GM21515 (cell line): ENCODE measurements around the gene B3GNT9.

Experiments used
- ATAC-seq: cut with Tn5 transposase; IDR thresholded peaks from one replicate; pipeline ENCODE4 v1.9.1; 2021; ENCODE audit not compliant: unreplicated experiment

The B3GNT9 gene, protein sequence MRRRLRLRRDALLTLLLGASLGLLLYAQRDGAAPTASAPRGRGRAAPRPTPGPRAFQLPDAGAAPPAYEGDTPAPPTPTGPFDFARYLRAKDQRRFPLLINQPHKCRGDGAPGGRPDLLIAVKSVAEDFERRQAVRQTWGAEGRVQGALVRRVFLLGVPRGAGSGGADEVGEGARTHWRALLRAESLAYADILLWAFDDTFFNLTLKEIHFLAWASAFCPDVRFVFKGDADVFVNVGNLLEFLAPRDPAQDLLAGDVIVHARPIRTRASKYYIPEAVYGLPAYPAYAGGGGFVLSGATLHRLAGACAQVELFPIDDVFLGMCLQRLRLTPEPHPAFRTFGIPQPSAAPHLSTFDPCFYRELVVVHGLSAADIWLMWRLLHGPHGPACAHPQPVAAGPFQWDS

DNA sequence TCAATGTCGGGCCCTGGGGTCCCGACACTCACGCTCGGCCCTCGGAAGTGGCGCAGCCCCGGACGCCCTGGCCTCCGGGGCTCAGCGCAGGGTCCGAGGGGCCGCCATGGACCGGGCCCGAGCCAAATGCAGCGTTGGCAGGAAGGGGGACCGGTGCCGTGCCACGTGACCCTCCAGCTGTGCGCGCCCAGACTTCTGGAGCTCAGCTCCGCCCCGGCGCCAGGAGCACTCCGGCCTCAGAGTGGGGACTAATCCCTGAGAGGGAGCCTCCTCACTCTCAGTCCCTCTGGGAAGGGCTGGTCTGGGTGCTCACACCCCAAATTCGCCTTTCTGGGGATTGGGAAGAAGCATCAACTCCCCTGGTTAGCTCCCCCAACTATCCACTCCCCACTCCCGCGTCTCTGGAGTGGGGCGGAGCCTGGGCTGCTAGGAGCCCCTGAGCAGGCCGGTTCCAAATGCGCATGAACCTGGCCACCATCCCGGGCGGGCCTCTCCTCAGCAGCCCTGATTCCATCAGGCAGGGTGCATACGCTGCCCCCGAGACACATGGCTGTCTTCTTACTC, at the start of gene B3GNT9:
B3GNT9 (minus strand) TSS at position 166 of the 564 bp plus-strand sequence. CDS start 513 bp downstream, outside the sequence.
- ATAC-seq: no peak

DNA sequence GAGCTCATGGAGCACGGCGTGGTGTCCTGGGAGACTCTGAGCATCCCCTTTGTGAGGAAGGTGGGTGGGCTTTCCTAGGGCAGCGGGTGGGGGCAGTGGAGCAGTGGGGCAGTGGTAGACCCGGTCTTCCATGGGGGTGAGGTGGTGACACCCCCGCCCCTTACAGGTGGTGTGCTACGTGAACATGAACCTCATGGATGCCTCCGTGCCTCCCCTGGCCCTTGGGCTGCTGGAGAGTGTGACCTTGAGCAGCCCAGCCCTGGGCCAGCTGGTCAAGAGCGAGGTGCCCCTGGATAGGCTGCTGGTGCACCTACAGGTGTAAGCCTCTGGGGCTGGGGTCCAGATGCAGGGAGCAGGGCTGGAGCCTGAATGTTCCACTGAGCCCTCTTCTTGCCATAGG, 49.7 kb upstream of the B3GNT9 start:
- no peak for ATAC-seq

DNA sequence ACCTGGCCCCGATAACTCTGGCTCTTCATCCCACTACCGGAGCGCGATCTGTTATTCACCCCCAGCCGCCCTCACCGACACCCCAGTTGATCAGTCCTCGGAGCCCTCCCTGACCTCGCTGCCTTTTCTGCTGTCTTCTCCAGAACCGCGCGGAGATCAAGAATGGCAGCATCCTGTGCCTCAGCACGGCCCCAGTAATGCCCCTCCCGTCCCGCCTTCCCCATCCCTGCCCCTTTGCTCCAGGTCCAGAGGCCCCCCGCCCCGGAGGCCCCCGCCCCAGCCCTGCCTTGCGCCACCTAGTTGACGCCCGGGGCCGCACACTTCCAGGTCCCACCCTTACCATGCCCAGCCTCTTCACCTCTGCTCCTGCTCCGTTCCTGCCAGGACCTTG, 49.0 kb upstream of the B3GNT9 start:
- no peak for ATAC-seq

DNA sequence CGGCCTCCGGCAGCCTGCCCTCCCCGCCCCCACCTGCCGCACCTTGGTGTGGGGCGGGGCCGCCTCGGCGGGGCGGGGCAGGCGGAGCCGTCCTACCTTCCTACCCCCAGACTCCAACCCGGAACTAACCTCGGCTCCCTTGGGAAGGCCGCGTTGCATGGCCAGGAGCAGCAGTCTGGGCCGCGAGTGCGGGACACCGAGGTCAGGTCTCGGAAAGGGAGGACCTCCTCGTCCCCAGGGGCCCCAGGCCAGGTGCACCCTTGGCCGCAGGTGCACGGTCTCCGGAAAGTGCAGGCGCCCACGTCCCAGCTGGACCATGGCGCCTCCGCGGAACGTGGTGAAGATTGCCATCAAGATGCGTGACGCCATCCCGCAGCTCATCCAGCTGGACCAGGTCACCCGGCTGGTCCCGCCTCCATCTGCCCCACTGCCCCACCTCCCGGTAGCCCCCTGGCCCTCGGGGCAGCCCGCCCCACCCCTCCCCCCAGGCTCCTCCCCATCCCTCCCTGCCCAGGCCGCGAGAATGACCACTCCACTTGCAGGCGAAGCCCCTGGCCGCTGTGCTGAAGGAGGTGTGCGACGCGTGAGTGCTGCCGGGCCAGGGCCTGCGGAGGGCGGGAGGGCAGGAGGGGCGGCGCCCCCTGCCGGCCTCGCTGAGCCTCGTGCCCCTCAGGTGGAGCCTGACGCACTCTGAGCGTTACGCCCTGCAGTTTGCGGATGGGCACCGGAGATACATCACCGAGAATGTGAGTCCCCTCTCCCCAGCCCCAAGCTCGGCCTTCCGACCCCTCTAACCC, 48.4 kb upstream of the B3GNT9 start, which contains the start of gene ELMO3:
ELMO3 (plus strand) TSS at position 121 of the 797 bp plus-strand sequence; CDS start at position 317, 196 bp downstream.
- ATAC-seq: no peak

DNA sequence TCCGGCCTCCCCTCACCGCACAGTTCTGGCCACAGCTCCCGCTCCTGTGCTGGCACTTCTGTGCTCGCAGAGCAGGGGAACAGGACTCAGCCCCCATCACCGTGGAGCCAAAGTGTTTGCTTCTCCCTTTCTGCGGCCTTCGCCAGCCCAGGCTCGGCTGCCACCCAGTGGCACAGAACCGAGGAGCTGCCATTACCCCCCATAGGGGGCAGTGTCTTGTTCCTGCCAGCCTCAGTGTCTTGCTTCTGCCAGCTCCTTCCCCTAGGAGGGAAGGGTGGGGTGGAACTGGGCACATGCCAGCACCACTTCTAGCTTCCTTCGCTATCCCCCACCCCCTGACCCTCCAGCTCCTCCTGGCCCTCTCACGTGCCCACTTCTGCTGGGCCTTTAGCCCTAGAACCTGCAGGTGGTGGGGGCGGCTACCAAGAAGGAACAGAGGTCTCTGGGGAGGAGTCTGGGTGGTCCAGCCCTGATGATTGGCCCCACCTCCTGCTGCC, 47.5 kb upstream of the B3GNT9 start:
- no peak for ATAC-seq

DNA sequence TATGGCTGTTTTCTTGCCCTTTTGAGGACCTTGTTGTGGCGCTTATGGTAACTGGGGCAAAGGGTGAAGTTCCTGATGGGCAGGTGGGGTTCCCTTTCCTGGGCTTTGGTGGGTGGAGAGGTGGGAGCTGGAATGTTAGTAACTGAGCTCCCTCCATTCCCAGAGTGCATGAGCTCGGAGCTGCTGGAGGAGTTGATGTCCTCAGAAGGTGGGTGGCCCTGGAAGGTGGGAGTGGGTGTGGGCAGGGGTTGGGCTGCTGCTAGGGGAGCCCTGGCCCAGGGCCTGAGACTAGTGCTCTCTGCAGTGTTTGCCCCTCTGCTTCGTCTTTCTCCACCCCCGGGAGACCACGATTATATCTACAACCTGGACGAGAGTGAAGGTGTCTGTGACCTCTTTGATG, 46.9 kb upstream of the B3GNT9 start:
- ATAC-seq: no peak

DNA sequence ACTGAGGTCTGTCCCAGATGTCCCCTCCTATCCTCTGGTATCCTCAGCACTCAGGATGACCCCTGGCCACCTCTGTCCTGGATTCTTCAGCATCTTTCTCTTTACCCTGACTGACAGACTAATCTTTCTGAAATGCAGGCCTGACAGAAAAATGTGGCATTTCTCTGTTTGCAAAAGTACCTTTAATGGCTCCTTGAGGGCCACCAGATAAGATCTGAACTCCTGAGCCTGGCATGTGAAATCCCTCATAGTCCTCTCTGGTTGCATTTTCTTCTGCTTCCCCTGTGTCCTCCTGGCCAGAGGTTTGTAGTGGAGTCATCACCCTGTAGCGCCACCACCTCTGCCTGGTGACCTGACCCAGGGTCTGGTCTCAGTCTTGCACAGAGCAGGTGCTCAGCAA, 46.1 kb upstream of the B3GNT9 start:
- ATAC-seq: no peak

DNA sequence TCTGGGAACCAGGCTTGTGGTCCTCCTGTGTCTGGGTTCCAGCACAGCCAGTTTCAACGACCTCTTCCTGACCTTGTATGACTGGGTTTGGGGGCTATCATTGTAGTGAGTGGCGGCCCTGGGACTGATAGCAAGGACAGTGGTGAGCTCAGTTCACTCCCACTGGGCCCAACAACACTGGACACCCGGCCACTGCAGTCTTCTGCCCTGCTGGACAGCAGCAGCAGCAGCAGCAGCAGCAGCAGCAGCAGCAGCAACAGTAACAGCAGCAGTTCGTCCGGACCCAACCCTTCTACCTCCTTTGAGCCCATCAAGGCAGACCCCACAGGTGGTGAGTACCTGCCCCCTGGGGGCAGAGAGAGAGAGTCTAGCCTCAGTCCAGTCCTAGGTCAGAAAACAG, 44.9 kb upstream of the B3GNT9 start:
- ATAC-seq: no peak

DNA sequence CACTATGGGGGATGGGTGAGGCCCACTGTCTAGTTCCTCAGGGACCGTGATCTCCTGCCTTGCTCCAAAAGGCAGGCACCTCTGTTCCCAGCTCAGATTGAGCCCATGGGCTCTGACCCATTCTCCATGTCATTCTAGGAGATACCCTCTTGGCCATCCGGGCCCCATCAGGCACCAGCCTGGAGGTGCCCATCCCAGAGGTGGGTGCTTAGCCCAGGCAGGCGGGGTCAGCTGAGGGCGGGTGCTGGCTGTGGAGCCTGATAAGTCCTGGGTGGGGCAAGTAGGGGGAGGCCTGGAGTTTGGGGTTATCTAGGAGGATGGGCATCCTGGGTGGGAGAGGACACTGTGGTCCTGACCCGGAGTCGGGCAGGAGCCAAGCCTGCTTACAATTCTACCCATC, 43.5 kb upstream of the B3GNT9 start:
- no peak for ATAC-seq

DNA sequence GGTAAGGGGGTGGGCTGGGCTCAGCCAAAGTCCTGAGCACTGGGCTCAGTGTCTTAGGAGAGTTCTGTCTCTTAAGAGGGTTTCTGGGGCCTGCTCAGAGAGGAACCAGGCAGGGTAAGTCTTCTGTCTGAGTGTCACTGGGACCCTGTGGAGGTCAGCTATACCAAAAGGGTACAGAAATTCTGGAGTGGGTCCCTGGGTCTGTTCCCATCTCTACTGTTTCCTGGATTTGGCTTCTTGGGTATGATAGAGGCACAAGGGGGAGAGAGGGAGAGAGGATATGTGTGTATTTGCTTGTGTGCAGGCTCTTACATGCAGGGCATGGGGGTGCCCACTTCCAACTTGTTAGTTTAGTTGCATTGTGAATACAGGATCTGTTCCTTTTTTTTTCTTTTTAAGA, 42.7 kb upstream of the B3GNT9 start:
- ATAC-seq: no peak

DNA sequence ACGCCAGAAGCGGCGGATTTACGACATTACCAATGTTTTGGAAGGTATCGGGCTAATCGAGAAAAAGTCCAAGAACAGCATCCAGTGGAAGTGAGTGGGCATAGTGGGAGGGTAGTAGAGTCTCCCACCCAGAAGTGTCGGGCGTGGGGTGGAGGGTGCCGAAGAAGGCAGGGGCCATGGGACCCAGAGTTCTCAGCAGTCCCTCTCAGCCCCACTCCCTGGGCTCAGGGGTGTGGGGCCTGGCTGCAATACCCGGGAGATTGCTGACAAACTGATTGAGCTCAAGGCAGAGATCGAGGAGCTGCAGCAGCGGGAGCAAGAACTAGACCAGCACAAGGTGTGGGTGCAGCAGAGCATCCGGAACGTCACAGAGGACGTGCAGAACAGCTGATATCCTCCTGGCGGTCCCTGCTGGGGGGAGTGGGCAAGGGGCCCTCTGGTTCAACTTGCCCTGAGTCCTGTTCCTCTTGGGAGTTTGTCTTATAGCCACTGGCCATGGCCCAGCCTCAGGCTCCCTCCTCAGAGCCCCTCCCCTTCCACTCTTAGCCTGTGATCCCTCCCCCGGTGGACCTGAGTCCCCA, 42.1 kb upstream of the B3GNT9 start:
- no peak for ATAC-seq

DNA sequence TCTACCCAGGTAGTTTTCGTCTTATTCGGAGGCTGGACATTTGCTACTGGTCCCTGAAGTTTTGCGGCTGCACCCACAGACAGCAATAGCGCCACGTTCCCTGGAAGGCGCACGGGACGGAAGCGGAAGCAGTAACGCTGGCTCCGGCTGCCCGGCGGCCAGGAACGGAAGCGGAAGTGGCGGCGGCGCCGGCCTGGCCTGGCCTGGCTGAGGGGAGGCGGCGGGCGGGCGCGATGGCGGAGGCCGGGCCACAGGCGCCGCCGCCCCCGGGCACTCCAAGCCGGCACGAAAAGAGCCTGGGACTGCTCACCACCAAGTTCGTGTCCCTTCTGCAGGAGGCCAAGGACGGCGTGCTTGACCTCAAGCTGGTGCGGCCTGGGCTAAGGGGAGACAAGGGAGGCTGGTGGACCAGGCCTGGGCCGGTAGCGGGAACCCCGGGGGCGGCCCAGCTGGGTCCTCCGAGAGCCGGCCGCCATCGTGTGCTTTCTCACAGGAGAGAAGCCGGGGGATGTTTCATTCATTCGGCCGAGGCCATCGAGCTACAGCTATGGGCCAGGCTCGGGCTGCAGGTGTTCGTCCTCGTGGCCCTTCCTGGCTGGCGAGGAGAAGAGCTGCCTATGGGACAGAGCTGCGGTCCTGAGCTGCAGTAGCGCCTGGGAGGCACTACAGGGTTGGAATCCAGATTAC, 41.3 kb upstream of the B3GNT9 start, which contains the start of gene E2F4:
E2F4 (plus strand) TSS at position 161 of the 687 bp plus-strand sequence; CDS start at position 234, 73 bp downstream.
- peak; percentile 72 for ATAC-seq

DNA sequence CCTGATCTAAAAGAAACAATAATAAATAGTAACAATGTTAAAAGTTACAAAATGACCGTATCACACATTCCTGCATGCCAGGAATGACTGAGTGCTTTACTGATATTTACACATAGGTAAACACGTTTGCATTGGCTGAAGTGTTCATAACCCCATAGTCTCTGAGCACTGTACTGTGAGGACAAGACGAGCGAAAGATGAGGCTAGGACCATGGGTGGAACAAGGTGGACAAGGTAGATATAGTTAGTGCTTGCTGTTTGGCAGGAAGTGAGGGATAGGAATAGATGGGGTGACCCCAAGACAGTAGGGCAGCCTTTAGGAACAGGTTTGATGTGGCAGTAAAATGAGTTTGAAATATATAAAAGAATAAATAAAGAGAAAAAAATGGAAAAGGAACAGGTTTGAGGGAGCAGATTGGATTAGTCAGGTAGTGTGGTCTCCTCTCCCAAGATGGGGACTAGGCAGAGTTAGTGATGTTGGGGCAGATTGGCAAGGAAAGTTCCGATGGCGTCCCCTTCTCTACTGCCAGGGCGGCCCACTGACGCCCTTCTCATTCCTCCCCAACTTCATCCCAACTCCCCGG, 40.7 kb upstream of the B3GNT9 start:
- no peak for ATAC-seq

DNA sequence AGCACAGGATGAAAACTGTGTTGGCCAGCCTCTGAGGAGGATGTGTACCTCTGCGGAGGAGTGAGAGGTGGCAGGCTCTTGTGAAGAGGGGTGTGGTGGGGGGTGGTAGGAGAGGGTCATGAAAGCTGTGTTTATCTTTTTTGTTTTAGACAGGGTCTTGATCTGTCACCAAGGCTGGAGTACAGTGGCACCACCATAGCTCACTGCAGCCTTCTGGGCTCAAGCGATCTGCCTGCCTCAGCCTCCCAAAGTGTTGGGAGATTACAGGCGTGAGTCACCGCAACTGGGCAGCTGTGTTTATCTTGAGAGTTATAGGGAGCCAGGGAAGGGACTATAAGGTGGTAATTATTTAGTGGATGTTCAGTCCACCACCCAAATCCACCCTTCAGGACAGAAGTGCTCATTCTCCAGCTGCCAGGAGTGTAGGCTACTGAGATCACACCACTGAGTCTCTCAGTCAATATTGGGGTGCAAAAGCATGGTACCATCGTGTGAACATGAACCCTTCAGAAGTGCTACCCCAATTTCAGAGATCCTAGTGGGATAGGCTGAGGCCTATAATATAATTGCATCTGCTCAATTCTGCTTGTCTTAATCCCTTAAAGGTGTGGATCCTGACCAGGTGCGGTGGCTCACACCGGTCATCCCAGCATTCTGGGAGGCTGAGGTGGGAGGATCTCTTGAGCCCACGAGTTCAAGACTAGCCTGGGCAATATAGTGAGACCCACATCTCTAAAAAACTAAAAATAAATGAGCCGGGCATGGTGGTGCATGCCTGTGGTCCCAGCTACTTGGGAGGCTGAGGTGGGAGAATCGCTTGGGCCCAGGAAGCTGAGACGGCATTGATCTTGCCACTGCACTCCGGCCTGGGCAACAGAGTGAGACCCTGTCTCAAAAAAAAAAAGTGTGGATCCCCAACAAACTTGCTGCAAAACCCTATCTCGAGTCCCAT, 39.9 kb upstream of the B3GNT9 start:
- ATAC-seq: no peak

DNA sequence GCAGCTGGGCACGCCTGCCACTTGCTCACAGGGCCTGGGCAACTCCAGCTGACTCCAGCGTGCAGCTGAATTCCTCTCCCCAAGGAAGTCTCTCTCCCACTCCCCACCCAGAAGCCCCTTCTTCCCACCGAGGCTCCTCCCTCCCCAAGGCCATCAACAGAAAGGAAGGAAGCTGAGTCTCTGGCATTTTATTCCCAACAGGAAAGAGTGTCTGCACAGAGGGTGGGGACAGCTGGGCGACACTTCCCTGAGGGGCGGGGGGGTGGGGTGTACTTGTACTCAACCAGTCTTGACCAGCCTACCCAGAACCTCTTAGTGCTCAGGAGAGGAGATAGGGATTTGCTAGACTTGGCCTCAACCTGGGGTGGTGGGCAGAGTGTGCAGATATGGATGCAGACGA, 39.2 kb upstream of the B3GNT9 start, which contains the start of gene EXOC3L1:
EXOC3L1 (minus strand) TSS at position 96 of the 400 bp plus-strand sequence. CDS start 460 bp downstream, outside the sequence.
- no peak for ATAC-seq

DNA sequence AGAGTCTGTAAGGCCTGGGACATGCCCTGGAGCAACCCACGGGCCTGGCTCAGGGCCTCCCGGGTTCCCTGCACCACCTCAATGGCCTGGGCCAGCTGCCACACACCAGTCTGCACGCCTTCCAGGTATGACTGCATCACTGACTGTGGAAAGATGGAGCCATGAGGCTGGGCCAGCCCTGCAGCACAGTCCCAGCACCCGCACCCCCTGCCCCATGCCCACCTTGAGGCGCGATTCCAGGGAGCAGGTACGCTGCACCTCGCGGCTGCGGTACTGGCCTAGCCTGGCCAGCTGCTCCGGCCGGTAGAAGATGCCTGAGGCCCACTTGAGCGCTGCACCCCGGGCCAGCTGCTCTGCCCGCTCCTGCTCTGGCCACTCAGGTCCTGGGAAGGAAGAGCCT, 38.0 kb upstream of the B3GNT9 start:
- no peak for ATAC-seq

DNA sequence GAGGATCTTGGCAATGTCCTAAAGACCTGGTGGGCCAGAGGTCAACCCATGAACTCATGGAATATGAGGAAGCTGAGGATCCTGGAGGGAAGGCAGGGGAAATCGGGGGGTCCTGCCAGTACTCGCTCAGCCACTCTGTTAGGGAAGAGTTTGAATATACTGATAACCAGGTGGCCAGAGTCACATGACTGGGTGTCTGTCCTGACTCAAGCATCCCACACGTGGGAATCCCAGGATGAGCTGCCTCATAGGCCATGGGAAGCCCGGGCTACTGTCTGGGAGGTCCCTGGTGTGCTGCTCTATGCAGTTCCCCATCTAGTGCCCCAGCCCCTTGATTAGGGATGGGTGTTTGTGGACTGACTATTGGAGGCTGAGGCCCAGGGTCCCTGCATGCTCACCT, 37.5 kb upstream of the B3GNT9 start:
- no peak for ATAC-seq

DNA sequence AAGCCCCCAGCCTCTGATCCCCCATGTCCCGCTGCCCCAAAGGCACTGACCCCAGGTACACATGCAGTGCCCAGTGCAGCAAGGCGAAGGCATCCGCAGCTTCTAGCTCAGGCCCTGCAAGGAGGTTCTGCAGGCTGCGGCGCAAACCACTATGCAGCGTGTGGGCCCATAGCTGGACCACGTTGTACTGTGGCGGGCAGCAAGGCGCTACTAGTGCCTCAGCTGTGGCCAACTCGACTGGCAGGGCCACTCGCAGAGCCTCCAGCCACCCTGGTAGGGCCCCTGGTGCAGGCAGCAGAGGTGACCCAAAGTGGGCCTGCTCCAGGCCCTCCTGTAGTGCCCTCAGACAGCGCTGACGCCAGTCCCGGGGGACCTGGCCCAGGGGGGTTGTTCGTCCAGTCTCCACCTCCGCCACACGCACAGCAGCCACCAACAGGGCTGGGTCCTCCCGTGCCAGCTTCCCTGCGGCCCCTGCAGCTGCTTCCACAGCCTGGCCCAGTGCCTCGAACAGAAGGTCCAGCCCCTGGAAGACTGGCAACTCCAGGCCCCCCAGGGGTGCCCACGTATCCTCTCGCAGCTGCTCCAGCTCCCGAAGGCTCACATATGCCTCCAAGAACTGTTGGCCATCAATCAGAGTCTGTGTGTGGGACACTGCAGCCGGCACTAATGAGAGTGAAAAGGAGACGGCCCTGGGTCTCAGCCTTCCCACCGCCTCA, 36.5 kb upstream of the B3GNT9 start:
- no peak for ATAC-seq
